KOPT-K1 (cell line): ENCODE results near the gene GUCD1.
"Not testable (repeated sequence)": the region's sequence is repeated elsewhere in the genome, so short reads cannot be mapped to it uniquely, and the experiment has no call there.

ENCODE experiments used
- H3K27ac ChIP-seq: fragments of 200-600 bp; sonication (generic); 2 replicates; pipeline ENCODE4 v1.5.1; 2016; ENCODE audit warnings: antibody characterized with exemption, mild to moderate bottlenecking, low read depth, low read length; ENCODE audit not compliant: poor library complexity, severe bottlenecking
- H3K36me3 ChIP-seq: fragments of 200-600 bp; sonication (generic); 2 replicates; pipeline ENCODE4 v1.5.1; 2017; ENCODE audit warnings: antibody characterized with exemption, mild to moderate bottlenecking, low read length, moderate library complexity; ENCODE audit not compliant: insufficient read depth
- H3K9me3 ChIP-seq: fragments of 200-600 bp; sonication (generic); 2 replicates; pipeline ENCODE4 v1.5.1; 2017; ENCODE audit warnings: antibody characterized with exemption, low read length, mild to moderate bottlenecking; ENCODE audit not compliant: insufficient read depth, poor library complexity, severe bottlenecking

The GUCD1 gene

GRCh38 chr22:24532075-24532474 is 22.9 kb downstream of the GUCD1 start:
- Histone ChIP-seq H3K9me3 (no peaks in the 10 kb centered on the region), H3K36me3 (no peaks in the 10 kb centered on the region), H3K27ac (no peak overlapping the region)

GRCh38 chr22:24530968-24531367 is 24.0 kb downstream of the GUCD1 start:
- not testable (repeated sequence) for H3K27ac ChIP-seq, H3K9me3 ChIP-seq, H3K36me3 ChIP-seq

- no peaks in the 10 kb centered on the region for H3K36me3 ChIP-seq
Observed at GRCh38 chr22:24529898-24530297, 25.0 kb downstream of the GUCD1 start.

GRCh38 chr22:24526191-24526590 is 28.7 kb downstream of the GUCD1 start:
- Histone ChIP-seq H3K9me3 (no peaks in the 10 kb centered on the region), H3K36me3 (no peaks in the 10 kb centered on the region), H3K27ac (no peak overlapping the region)

More at GRCh38 chr22:24529898-24530297, 25.0 kb downstream of the GUCD1 start:
- Histone ChIP-seq H3K27ac (no peak overlapping the region), H3K9me3 (no peaks in the 10 kb centered on the region)

- Histone ChIP-seq H3K27ac (no peak overlapping the region), H3K36me3 (no peaks in the 10 kb centered on the region), H3K9me3 (no peaks in the 10 kb centered on the region)
Observed at GRCh38 chr22:24525416-24526037, 29.4 kb downstream of the GUCD1 start.

GRCh38 chr22:24523873-24524272 is 31.1 kb downstream of the GUCD1 start:
- no peak overlapping the region for H3K27ac ChIP-seq
- H3K9me3 ChIP-seq, result no peaks in the 10 kb centered on the region
- H3K36me3 ChIP-seq, result no peaks in the 10 kb centered on the region

- Histone ChIP-seq H3K36me3 (no peaks in the 10 kb centered on the region), H3K9me3 (no peaks in the 10 kb centered on the region), H3K27ac (no peak overlapping the region)
Observed at GRCh38 chr22:24521791-24522245, 33.1 kb downstream of the GUCD1 start.

- Histone ChIP-seq H3K27ac (no peak overlapping the region), H3K36me3 (no peaks in the 10 kb centered on the region), H3K9me3 (no peaks in the 10 kb centered on the region)
Observed at GRCh38 chr22:24519496-24519895, 35.4 kb downstream of the GUCD1 start.

- Histone ChIP-seq H3K36me3 (no peaks in the 10 kb centered on the region), H3K27ac (no peak overlapping the region), H3K9me3 (no peaks in the 10 kb centered on the region)
Observed at GRCh38 chr22:24518771-24519485, 36.0 kb downstream of the GUCD1 start.

GRCh38 chr22:24518228-24518627 is 36.7 kb downstream of the GUCD1 start:
- no peak overlapping the region for H3K27ac ChIP-seq
- no peaks in the 10 kb centered on the region for H3K9me3 ChIP-seq
- H3K36me3 ChIP-seq, result no peaks in the 10 kb centered on the region

- Histone ChIP-seq H3K9me3 (no peaks in the 10 kb centered on the region), H3K36me3 (no peaks in the 10 kb centered on the region), H3K27ac (no peak overlapping the region)
Observed at GRCh38 chr22:24517446-24517845, 37.5 kb downstream of the GUCD1 start.

GRCh38 chr22:24516301-24516737 is 38.6 kb downstream of the GUCD1 start:
- H3K9me3 ChIP-seq, result no peaks in the 10 kb centered on the region
- no peak overlapping the region for H3K27ac ChIP-seq
- no peaks in the 10 kb centered on the region for H3K36me3 ChIP-seq

- Histone ChIP-seq H3K36me3 (no peaks in the 10 kb centered on the region), H3K27ac (no peak overlapping the region), H3K9me3 (no peaks in the 10 kb centered on the region)
Observed at GRCh38 chr22:24515027-24515338, 40.0 kb downstream of the GUCD1 start.

- no peaks in the 10 kb centered on the region for H3K9me3 ChIP-seq
- H3K27ac ChIP-seq, result no peak overlapping the region
- H3K36me3 ChIP-seq, result no peaks in the 10 kb centered on the region
Observed at GRCh38 chr22:24514241-24515026, 40.5 kb downstream of the GUCD1 start.

- H3K9me3 ChIP-seq, result no peaks in the 10 kb centered on the region
- no peaks in the 10 kb centered on the region for H3K36me3 ChIP-seq
- H3K27ac ChIP-seq, result no peak overlapping the region
Observed at GRCh38 chr22:24513378-24514240, 41.3 kb downstream of the GUCD1 start.
